Activated naive CD4-positive, alpha-beta T cell treated with anti-CD3 and anti-CD28 coated beads, Interleukin-2, amount 50 U/mL, for 72 hours (primary cell): ENCODE results near the gene PKN1. TPM values are rescaled to one million over a fixed set of nuclear protein-coding genes. Genes with fewer than 3 reads are reported as not detected.
"Not testable (repeated sequence)": the region's sequence is repeated elsewhere in the genome, so short reads cannot be mapped to it uniquely, and the experiment has no call there.

Experiments
- ATAC-seq, 2 donors: fragments of 150-1000 bp; cut with Tn5 transposase; 2 replicates each; pipeline ENCODE4 v1.10.0; 2021; ENCODE audit warnings: mild to moderate bottlenecking in 2 of 2, moderate library complexity in 2 of 2
- DNase-seq, 2 donors: peaks; one replicate each; pipeline ENCODE4 v3.0.0; 2021 to 2022; ENCODE audit warnings: low spot score in 2 of 2
- H3K27ac Mint-ChIP-seq, 2 donors: one replicate each; pipeline ENCODE4 v1.8.0; 2022; ENCODE audit warnings: mild to moderate bottlenecking in 2 of 2, mixed read lengths in 2 of 2
- H3K36me3 Mint-ChIP-seq, 2 donors: one replicate each; pipeline ENCODE4 v1.8.0; 2022; ENCODE audit warnings: mixed read lengths in 2 of 2
- H3K9me3 Mint-ChIP-seq, 2 donors: one replicate each; pipeline ENCODE4 v1.8.0; 2022; ENCODE audit warnings: mixed read lengths in 2 of 2
- total RNA-seq, 2 donors: library from RNA; stranded (reverse); gene quantifications; one replicate each; pipeline ENCODE4 v1.2.3, GENCODE V29; 2022

The PKN1 gene
- total RNA-seq, 2 donors from 2014 or later = 105 to 192 TPM

DNA sequence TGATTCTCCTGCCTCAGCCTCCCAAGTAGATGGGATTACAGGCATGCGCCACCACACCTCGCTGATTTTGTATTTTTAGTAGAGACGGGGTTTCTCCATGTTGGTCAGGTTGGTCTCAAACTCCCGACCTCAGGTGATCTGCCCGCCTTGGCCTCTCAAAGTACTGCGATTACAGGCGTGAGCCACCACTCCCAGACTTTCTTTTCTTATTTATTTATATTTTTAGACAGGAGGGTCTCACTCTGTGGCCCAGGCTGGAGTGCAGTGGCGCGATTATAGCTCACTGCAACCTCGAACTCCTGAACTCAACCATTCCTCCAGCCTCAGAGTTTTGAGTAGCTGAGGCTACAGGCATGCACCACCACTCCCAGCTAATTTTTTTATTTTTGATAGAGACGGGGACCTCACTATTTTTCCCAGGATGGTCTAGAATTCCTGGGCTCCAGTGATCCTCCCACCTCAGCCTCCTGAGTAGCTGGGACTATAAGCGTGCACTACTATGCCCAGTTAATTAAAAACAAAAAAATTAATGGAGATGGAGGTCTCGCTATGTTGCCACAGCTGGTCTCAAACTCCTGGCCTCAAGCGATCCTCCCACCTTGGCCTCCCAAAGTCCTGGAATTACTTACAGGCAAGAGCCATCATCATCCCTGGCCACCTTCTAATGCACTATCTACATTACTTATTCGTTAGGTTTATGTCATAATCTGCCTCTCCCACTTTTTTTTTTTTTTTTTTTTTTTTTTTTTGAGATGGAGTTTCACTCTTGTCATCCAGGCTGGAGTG lies 29.8 kb upstream of the PKN1 start:
- DNase-seq, ATAC-seq, H3K9me3 Mint-ChIP-seq: not testable (repeated sequence)
- peak overlapping the region; percentile 55 to 92 for H3K27ac Mint-ChIP-seq
- peaks cover 39 to 58% of the 10 kb centered on the region in 2 donors for H3K36me3 Mint-ChIP-seq

DNA sequence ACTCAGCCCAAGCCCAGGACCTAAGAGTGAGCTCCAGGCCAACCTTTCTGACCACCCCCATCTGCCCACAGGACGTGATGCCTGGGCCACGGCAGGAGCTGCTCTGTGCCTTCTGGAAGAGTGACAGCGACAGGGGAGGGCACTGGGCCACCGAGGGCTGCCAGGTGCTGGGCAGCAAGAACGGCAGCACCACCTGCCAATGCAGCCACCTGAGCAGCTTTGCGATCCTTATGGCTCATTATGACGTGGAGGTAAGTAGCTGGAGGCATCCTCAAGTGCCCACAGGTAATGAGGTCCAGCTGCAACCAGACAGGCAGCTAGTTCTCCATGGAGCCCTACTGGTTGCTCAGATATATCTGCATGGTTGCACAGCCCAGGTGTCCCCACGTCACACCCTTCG lies 28.8 kb upstream of the PKN1 start:
- peaks cover 42 to 56% of the 10 kb centered on the region in 2 donors for H3K36me3 Mint-ChIP-seq
- H3K27ac Mint-ChIP-seq = peak overlapping the region; percentile 13 to 92
- no peak for ATAC-seq

DNA sequence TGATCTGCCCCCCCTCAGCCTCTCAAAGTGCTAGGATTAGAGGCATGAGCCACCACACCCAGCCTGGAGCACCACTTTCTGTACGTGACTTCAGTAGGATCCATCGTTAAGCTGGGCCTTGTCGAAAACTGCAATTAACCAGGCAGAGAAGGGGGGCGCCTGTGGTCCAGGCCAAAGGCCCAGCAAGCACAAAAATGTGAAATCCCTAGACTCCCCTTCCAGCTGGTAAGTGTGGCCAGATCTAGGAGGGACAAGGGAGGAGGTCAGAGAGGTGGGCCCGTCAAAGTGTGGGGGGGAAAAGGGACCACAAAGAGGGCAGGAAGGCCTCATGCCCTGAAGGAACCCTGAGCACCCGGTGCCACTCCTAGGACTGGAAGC lies 27.7 kb upstream of the PKN1 start:
- Mint-ChIP-seq H3K36me3 (peaks cover 42 to 56% of the 10 kb centered on the region in 2 donors), H3K27ac (peak overlapping the region; percentile 44 to 92), H3K9me3 (no peaks in the 10 kb centered on the region)
- ATAC-seq = no peak
- no peak for DNase-seq

More for the DNA sequence above, 28.8 kb upstream of the PKN1 start:
- DNase-seq = no peak
- H3K9me3 Mint-ChIP-seq = no peaks in the 10 kb centered on the region

DNA sequence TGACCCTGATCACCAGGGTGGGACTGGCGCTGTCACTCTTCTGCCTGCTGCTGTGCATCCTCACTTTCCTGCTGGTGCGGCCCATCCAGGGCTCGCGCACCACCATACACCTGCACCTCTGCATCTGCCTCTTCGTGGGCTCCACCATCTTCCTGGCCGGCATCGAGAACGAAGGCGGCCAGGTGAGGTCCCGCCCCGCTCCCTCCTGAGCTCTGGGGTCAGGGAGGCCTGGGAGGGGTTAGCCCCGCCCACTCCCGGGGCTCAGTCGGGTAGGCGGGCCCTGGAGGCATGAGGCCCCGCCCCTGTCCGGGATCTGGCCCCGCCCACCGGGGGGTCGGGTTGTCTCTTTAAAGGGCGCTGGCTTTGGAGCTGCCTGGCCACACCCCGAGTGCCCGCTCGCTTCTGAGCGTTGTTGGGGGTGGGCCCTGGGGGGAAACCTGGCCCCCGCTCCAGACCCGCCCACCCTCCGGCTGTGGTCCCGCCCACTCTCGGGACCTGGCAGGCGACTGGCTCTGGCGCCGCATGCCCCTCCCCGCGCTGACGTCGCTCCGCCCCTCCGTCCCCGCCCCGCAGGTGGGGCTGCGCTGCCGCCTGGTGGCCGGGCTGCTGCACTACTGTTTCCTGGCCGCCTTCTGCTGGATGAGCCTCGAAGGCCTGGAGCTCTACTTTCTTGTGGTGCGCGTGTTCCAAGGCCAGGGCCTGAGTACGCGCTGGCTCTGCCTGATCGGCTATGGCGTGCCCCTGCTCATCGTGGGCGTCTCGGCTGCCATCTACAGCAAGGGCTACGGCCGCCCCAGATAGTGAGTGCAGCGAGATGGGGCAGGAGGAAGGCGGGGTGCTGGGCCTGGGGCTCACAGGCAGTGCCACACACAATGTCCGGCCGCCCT lies 27.1 kb upstream of the PKN1 start:
- H3K36me3 Mint-ChIP-seq = peaks cover 43 to 55% of the 10 kb centered on the region in 2 donors
- DNase-seq = peak; percentile 86 to 98
- peak; percentile 43 to 71 for ATAC-seq
- H3K27ac Mint-ChIP-seq = peak overlapping the region; percentile 92 to 95
- H3K9me3 Mint-ChIP-seq = no peaks in the 10 kb centered on the region

DNA sequence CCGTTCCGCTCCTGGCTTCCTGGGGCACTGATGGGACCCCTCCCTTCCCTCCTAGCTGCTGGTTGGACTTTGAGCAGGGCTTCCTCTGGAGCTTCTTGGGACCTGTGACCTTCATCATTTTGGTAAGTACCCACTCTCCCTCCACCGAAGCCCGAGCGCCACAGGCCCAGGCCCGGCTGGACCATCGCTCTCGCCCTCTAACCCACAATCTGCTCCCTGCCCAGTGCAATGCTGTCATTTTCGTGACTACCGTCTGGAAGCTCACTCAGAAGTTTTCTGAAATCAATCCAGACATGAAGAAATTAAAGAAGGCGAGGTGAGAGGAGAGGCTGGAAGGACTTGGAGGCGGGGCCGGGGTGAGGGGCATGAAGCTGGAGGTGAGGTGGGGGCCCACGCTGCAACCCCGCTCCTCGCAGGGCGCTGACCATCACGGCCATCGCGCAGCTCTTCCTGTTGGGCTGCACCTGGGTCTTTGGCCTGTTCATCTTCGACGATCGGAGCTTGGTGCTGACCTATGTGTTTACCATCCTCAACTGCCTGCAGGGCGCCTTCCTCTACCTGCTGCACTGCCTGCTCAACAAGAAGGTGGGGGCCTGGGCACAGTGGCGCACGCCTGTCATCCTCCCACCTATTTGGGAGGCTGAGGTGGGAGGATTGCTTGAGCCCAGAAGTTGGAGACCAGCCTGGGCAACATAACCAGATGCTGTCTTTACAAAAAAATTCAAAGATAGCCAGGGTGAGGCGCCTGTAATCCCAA lies 26.3 kb upstream of the PKN1 start:
- H3K9me3 Mint-ChIP-seq = no peaks in the 10 kb centered on the region
- peak overlapping the region; percentile 92 to 95 for H3K27ac Mint-ChIP-seq
- no peak for DNase-seq
- peaks cover 40 to 49% of the 10 kb centered on the region in 2 donors for H3K36me3 Mint-ChIP-seq
- no peak for ATAC-seq

DNA sequence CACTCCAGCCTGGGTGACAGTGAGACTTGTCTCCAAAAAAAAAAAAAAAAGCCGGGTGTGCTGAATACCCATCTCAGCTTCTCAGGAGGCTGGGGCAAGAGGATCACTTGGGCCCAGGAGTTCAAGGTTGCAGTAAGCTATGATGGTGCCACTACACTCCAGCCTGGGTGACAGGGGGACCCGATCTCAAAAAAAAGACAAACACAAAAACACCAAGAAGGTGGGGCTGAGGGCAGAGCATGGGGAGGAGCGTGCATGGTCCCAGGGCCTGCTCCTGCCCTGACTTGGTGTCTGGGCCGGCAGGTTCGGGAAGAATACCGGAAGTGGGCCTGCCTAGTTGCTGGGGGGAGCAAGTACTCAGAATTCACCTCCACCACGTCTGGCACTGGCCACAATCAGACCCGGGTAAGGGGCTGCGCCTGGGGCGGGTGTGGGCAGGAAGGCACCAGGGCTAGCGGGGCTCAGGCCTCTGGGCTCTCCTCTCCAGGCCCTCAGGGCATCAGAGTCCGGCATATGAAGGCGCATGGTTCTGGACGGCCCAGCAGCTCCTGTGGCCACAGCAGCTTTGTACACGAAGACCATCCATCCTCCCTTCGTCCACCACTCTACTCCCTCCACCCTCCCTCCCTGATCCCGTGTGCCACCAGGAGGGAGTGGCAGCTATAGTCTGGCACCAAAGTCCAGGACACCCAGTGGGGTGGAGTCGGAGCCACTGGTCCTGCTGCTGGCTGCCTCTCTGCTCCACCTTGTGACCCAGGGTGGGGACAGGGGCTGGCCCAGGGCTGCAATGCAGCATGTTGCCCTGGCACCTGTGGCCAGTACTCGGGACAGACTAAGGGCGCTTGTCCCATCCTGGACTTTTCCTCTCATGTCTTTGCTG lies 25.3 kb upstream of the PKN1 start:
- Mint-ChIP-seq H3K9me3 (no peaks in the 10 kb centered on the region), H3K27ac (peak overlapping the region; percentile 92 to 97), H3K36me3 (peaks cover 40 to 43% of the 10 kb centered on the region in 2 donors)
- ATAC-seq (peak in 1 of 2 donors; percentile 6), DNase-seq (no peak)

DNA sequence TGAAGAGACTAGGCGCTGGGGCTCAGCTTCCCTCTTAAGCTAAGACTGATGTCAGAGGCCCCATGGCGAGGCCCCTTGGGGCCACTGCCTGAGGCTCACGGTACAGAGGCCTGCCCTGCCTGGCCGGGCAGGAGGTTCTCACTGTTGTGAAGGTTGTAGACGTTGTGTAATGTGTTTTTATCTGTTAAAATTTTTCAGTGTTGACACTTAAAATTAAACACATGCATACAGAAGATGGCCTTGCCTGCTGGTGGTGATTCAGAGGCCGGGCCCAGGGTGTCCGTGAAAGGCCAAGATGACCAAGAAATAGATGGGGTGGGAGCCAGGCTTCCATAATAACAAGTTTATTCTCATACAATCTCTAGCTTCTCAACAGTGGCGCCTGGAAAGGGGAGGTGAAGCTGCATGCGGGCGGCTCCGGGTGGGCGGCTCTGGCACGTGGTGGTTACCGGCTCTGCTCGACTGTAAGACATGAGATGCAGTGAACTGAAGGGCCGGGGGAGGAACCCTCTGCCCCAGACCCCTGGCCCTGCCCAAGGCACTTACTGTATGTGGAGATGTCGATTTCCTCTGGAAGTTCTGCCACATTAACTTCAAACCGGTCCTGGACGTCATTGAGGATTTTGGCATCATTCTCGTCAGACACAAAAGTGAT lies 24.5 kb upstream of the PKN1 start:
- H3K27ac Mint-ChIP-seq = peak overlapping the region; percentile 92 to 97
- DNase-seq (no peak), ATAC-seq (no peak)
- no peaks in the 10 kb centered on the region for H3K9me3 Mint-ChIP-seq
- H3K36me3 Mint-ChIP-seq = peaks cover 40 to 47% of the 10 kb centered on the region in 2 donors

DNA sequence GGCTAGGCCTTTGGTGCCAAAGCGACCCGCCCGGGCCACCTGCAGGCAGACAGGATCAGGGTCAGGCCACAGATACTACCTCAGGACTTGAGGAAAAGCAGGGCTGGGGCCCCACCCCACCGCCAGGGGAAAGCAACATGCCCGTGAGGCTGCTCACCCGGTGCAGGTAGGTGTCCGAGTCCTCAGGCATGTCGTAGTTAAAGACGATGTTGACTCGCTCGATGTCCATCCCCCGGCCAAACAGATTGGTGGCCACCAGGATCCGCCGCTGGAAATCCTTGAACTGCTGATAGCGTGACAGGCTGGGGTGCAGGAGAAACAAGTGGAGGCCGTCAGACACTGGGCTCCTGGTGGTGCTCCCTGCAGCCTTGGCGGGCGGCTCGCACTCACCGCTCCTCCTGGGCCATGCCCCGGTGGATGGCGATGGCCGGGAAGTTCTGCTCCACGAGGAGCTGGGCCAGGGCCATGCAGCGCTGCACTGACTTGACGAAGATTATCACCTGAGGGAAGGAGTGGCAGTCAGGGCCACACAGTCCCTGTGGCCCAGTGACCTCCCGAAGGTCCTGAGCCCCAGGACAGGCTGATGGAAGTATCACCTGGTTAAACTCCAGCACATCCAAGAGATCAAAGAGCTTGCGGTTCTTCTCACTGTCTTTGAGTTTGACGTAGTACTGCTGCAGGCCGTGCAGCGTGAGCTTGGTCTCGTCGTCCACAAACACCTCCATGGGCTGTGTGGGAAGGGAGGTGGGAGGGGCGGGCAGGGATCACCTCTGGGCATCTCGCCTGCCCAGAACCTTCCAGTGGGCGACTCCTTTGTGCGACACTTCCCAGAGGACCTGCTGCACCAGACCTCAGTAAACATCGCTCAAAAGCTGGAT lies 23.7 kb upstream of the PKN1 start:
- H3K36me3 Mint-ChIP-seq = peaks cover 33 to 45% of the 10 kb centered on the region in 2 donors
- no peak for DNase-seq
- H3K9me3 Mint-ChIP-seq = no peaks in the 10 kb centered on the region
- peak in 1 of 2 donors; percentile 4 for ATAC-seq
- peak overlapping the region; percentile 92 to 97 for H3K27ac Mint-ChIP-seq

DNA sequence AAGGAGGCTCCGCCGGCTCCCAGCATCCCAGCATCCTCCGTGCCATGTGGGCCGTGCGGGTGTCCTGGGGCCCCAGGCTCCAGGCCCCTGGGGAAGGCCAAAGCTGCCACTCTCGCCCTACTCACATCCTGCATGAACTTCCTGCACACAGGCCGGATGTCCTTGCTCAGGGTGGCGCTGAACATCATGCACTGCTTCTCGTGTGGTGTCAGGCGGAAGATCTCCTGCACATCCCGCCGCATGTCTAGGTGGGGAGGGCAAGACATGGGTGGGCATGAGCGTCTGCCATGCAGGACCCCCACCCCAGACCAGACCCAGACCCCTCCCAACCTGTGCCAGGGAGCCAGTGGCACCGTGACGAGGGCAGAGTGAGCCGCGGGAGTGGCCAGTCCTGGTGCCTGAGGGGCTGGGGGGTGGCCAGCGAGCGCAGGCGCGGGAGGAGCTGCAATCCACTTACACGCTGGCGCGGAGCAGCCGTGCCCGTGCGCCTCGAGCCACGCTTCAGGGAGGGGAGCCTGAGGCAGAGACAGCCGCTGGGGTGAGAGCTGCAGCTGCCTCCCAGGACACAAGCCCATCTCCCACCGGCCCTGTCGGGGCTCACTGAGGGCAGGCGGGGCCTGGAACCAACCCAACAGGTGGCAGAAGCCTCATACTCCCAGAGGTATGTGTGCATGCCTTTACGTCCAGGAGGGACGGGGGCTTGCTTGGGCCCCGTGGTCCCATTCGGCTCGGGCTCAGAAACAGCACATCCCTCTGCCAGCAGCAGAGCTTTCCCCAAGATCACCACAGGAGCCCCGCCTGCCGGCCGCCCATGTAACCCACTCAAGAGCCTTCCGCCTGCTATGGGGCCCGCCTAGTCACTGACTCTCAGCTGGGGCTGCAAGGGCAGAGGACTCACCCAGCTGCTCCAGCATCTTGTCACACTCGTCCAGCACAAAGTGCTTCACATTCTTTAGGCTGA lies 22.7 kb upstream of the PKN1 start:
- H3K36me3 Mint-ChIP-seq = peaks cover 26 to 42% of the 10 kb centered on the region in 2 donors
- DNase-seq (no peak), ATAC-seq (peak in 1 of 2 donors; percentile 9)
- H3K9me3 Mint-ChIP-seq = no peaks in the 10 kb centered on the region
- H3K27ac Mint-ChIP-seq = peak overlapping the region; percentile 92 to 93

DNA sequence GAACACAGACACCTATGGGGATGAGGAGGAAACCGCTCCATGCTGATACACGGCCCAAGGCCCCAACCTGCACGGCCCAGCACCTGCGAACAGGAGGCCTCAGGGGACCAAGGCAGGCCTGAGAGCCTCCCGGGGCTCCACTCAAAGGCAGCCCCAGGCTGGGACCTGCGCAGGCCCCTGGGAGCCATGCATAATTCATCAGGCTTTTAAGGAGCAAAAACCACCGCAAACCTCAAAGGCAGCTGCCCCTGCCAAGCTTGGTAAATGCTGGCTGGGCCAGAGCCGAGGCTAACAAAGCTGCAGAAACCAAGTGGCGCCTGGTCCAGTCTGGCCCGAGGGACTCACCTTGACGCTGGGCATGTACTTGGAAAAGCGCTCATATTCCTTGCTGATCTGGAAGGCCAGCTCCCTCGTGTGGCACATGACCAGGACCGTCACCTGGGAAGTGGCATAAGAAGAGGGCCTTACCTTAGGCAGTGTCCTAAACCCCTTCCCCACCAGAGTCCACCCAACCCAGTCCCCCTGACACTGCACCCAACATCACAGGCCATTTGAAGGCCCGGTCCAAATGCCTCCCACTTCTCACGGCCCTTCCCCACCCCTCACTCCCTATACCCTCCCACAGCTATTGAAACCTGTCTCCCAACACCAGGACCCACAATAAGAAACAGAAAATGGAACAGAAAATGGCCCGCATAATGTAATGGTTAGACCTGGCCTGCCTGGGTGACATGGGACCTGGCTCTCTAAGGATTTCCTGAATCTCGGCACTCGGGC lies 21.8 kb upstream of the PKN1 start:
- H3K9me3 Mint-ChIP-seq = no peaks in the 10 kb centered on the region
- H3K27ac Mint-ChIP-seq = peak overlapping the region; percentile 92 to 93
- DNase-seq (no peak), ATAC-seq (peak in 1 of 2 donors; percentile 3)
- peaks cover 25 to 42% of the 10 kb centered on the region in 2 donors for H3K36me3 Mint-ChIP-seq

DNA sequence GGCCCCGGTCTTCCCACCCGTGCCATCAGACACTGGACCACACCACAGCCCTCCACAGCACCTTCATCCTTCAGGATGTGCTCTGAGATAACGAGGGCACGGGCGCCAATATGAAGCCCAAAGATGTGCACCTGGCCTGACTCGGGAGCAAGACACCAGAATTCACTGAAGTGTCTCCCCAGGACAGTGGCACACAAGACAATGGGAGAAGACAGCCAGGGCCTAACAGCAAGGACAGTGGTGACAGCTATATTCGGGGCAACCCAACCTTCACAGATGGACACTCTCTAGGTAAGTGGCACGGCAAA lies 21.2 kb upstream of the PKN1 start:
- DNase-seq = no peak
- no peaks in the 10 kb centered on the region for H3K9me3 Mint-ChIP-seq
- ATAC-seq = no peak
- H3K27ac Mint-ChIP-seq = peak overlapping the region; percentile 92 to 93
- H3K36me3 Mint-ChIP-seq = peaks cover 25 to 42% of the 10 kb centered on the region in 2 donors

DNA sequence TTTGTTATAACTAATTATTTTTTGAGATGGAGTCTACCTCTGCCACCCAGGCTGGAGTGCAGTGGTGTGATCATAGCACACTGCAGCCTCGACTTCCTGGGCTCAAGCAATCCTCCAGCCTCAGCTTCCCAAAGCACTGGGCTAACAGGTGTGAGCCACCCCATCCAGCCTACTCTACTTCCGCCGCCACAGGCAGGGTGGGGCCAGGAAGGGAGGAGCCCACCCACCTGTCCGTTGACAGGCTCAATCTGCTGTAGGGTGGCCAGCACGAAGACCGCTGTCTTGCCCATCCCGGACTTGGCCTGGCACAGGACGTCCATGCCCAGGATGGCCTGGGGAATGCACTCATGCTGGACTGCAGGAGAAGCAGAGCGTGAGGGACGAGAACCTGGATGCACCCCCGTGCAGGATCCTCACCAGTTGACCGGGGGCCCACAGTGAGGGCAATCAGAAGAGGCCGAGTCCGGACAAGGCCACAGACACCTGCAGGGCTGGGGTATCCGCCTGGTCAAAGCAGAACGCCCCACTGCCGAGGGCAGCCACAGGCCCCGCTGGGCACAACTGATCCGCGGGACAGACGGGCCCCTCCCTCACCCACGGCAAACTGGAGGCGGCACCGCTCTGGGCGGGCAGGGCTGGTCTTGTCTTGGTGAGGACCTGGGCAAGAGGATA lies 20.6 kb upstream of the PKN1 start:
- no peak for ATAC-seq
- Mint-ChIP-seq H3K36me3 (peaks cover 24 to 40% of the 10 kb centered on the region in 2 donors), H3K27ac (peak overlapping the region; percentile 81 to 92), H3K9me3 (no peaks in the 10 kb centered on the region)
- no peak for DNase-seq
